K562 (cell line): Measurements from ENCODE around the gene SLC35E1.

Experiments
- BRCA1 ChIP-seq, 2 experiments: fragments of 450-650 bp in 1 of 2; sonication (generic) in 1 of 2; formaldehyde crosslinking in 1 of 2; IDR thresholded peaks; 2 replicates each; pipeline versions ENCODE4 v1.5.0 to v1.6.1; 2017 to 2020; ENCODE audit warnings: mild to moderate bottlenecking in 1 of 2, missing genetic modification reagents in 1 of 2
- EZH2 ChIP-seq: IDR thresholded peaks from 2 replicates; pipeline ENCODE4 v1.6.1; 2012; ENCODE audit warnings: low read depth, mild to moderate bottlenecking, inconsistent platforms, low read length, borderline replicate concordance
- MTA1 ChIP-seq: fragments of 450-650 bp; IDR thresholded peaks from 2 replicates; pipeline ENCODE4 v1.6.1; 2017; ENCODE audit warnings: borderline replicate concordance
- MXI1 ChIP-seq: IDR thresholded peaks from 2 replicates; pipeline ENCODE4 v1.6.1; 2011; ENCODE audit warnings: low read depth, mild to moderate bottlenecking, improper control_type of control experiment, low read length
- POLR2AphosphoS2 ChIP-seq: IDR thresholded peaks from 2 replicates; pipeline ENCODE4 v1.6.1; 2012; ENCODE audit warnings: low read length, improper control_type of control experiment
- POU5F1 ChIP-seq: fragments of 150-350 bp; IDR thresholded peaks from 2 replicates; pipeline ENCODE4 v1.6.1; 2014; ENCODE audit warnings: borderline replicate concordance, low read length, low read depth, mild to moderate bottlenecking; ENCODE audit not compliant: partially characterized antibody
- STAT5B ChIP-seq: fragments of 250-450 bp; sonication (Bioruptor Pico); IDR thresholded peaks from 2 replicates; pipeline ENCODE4 v1.8.0; 2021; ENCODE audit warnings: mild to moderate bottlenecking, inconsistent platforms
- TF ChIP-seq, protein P1 (sequence below): fragments of 450-650 bp; formaldehyde crosslinking; IDR thresholded peaks from 2 replicates; pipeline ENCODE4 v1.4.0; 2022; ENCODE audit warnings: mild to moderate bottlenecking, moderate library complexity
- TF ChIP-seq, protein P2 (sequence below), 3 experiments: IDR thresholded peaks in 2 of 3; conservative IDR thresholded peaks in 1 of 3; 2 replicates each; pipeline ENCODE4 v1.5.1; 2011 to 2012; ENCODE audit warnings: low read length in 3 of 3, mild to moderate bottlenecking in 3 of 3, control low read depth in 2 of 3, improper control_type of control experiment in 1 of 3, inconsistent platforms in 1 of 3, low read depth in 1 of 3, mixed read lengths in 1 of 3, moderate library complexity in 1 of 3; ENCODE audit not compliant: insufficient read depth in 2 of 3
- TF ChIP-seq, protein P3 (sequence below): sonication (generic); formaldehyde crosslinking; IDR thresholded peaks from 2 replicates; pipeline ENCODE4 v1.9.0; 2022; ENCODE audit warnings: mild to moderate bottlenecking, missing genetic modification reagents

DNA sequence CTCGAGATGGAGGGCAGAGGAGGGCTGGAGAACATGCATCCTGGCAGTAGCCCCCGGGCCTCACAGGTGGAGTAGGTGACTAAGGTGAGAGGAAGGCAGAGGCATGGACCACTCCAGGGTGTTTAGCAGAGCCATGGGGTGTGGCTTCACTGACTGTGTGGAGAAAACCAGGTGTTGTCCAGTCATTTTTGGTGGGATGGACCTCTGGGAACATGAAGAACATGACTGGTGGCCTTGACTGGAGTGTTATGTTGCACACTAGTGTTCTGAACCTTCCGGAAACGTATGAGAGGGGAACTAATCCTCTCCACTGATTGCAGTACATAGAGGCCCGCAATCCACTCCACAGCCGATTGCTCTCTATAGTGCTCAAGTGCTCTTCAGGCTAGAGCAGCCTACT lies 38.9 kb upstream of the SLC35E1 start:
- TF ChIP-seq POLR2AphosphoS2: no peak
- no peak for TF ChIP-seq MXI1
- TF ChIP-seq MTA1: no peak
- no peak for TF ChIP-seq STAT5B
- TF ChIP-seq, protein P1, sequence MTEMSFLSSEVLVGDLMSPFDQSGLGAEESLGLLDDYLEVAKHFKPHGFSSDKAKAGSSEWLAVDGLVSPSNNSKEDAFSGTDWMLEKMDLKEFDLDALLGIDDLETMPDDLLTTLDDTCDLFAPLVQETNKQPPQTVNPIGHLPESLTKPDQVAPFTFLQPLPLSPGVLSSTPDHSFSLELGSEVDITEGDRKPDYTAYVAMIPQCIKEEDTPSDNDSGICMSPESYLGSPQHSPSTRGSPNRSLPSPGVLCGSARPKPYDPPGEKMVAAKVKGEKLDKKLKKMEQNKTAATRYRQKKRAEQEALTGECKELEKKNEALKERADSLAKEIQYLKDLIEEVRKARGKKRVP (CRISPR knock-in tag): no peak
- TF ChIP-seq, protein P2, sequence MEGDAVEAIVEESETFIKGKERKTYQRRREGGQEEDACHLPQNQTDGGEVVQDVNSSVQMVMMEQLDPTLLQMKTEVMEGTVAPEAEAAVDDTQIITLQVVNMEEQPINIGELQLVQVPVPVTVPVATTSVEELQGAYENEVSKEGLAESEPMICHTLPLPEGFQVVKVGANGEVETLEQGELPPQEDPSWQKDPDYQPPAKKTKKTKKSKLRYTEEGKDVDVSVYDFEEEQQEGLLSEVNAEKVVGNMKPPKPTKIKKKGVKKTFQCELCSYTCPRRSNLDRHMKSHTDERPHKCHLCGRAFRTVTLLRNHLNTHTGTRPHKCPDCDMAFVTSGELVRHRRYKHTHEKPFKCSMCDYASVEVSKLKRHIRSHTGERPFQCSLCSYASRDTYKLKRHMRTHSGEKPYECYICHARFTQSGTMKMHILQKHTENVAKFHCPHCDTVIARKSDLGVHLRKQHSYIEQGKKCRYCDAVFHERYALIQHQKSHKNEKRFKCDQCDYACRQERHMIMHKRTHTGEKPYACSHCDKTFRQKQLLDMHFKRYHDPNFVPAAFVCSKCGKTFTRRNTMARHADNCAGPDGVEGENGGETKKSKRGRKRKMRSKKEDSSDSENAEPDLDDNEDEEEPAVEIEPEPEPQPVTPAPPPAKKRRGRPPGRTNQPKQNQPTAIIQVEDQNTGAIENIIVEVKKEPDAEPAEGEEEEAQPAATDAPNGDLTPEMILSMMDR (IDR thresholded peaks at IDR 0.05 in 2 of 3, conservative IDR thresholded peaks at IDR 0.05 in 1 of 3; ENCODE audit: insufficient read depth in 2 of 3, low read depth in 1 of 3, low read length in 3 of 3): no peak
- no peak for TF ChIP-seq POU5F1
- TF ChIP-seq, protein P3, sequence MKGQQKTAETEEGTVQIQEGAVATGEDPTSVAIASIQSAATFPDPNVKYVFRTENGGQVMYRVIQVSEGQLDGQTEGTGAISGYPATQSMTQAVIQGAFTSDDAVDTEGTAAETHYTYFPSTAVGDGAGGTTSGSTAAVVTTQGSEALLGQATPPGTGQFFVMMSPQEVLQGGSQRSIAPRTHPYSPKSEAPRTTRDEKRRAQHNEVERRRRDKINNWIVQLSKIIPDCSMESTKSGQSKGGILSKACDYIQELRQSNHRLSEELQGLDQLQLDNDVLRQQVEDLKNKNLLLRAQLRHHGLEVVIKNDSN (CRISPR knock-in tag): no peak
- TF ChIP-seq BRCA1 (IDR thresholded peaks at IDR 0.05): no peak
- TF ChIP-seq BRCA1 (CRISPR knock-in tag; IDR thresholded peaks at IDR 0.05): no peak
- TF ChIP-seq EZH2: no peak
